IMR-90 (cell line): Measurements from ENCODE around the gene KLF17.

Experiments
- CEBPB ChIP-seq: IDR thresholded peaks from 2 replicates; pipeline ENCODE4 v1.6.1; 2012; ENCODE audit warnings: low read depth, low read length, improper control_type of control experiment
- CTCF ChIP-seq: conservative IDR thresholded peaks from 2 replicates; pipeline ENCODE4 v1.5.1; 2012; ENCODE audit warnings: mild to moderate bottlenecking, low read depth, low read length, improper control_type of control experiment
- RCOR1 ChIP-seq: IDR thresholded peaks from 2 replicates; pipeline ENCODE4 v1.6.1; 2012; ENCODE audit warnings: mild to moderate bottlenecking, low read length, improper control_type of control experiment; ENCODE audit not compliant: insufficient replicate concordance
- RFX5 ChIP-seq: IDR thresholded peaks from 2 replicates; pipeline ENCODE4 v1.8.0; 2012; ENCODE audit warnings: low read depth, mild to moderate bottlenecking, low read length, moderate library complexity
- TF ChIP-seq, protein P1 (sequence below): fragments of 150-350 bp; IDR thresholded peaks from 2 replicates; pipeline ENCODE4 v1.6.1; 2017; ENCODE audit warnings: mild to moderate bottlenecking, antibody characterized with exemption, low read length, low read depth

- TF ChIP-seq RCOR1 (no peak), CTCF (no peak), CEBPB (no peak), RFX5 (no peak)
- TF ChIP-seq, protein P1, sequence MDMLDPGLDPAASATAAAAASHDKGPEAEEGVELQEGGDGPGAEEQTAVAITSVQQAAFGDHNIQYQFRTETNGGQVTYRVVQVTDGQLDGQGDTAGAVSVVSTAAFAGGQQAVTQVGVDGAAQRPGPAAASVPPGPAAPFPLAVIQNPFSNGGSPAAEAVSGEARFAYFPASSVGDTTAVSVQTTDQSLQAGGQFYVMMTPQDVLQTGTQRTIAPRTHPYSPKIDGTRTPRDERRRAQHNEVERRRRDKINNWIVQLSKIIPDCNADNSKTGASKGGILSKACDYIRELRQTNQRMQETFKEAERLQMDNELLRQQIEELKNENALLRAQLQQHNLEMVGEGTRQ: no peak
Measured at GRCh38 chr1:44108971-44109370, 9.7 kb upstream of the KLF17 start.
